PFSK-1 (cell line): ENCODE data around the gene A2M.

Source experiments
- FOXP2 ChIP-seq: optimal IDR thresholded peaks from 2 replicates; pipeline ENCODE3; 2011; ENCODE audit warnings: borderline replicate concordance, control low read depth, inconsistent platforms; ENCODE audit not compliant: insufficient read depth; ENCODE audit errors: extremely low read length, extremely low read depth
- POLR2AphosphoS5 ChIP-seq: IDR thresholded peaks from 2 replicates; pipeline ENCODE4 v1.6.1; 2012; ENCODE audit warnings: low read depth, mild to moderate bottlenecking, control low read depth, low read length, moderate library complexity
- SIN3A ChIP-seq: IDR thresholded peaks from 2 replicates; pipeline ENCODE4 v1.6.1; 2012; ENCODE audit warnings: mild to moderate bottlenecking, low read length, moderate library complexity, borderline replicate concordance; ENCODE audit not compliant: insufficient read depth
- TAF1 ChIP-seq: IDR thresholded peaks from 2 replicates; pipeline ENCODE4 v1.6.1; 2012; ENCODE audit warnings: low read length, control low read depth, borderline replicate concordance; ENCODE audit not compliant: insufficient read depth
- TF ChIP-seq, protein P1 (sequence below), 2 experiments: IDR thresholded peaks; 2 replicates each; pipeline versions ENCODE4 v1.6.1 to v1.8.0; 2011 to 2012; ENCODE audit warnings: low read depth in 2 of 2, low read length in 2 of 2, control low read depth in 1 of 2, inconsistent platforms in 1 of 2, mild to moderate bottlenecking in 1 of 2, moderate library complexity in 1 of 2; ENCODE audit not compliant: insufficient read depth in 1 of 2

The A2M gene

GRCh38 chr12:9104087-9104486, 11.6 kb downstream of the A2M start:
- TF ChIP-seq, protein P1, sequence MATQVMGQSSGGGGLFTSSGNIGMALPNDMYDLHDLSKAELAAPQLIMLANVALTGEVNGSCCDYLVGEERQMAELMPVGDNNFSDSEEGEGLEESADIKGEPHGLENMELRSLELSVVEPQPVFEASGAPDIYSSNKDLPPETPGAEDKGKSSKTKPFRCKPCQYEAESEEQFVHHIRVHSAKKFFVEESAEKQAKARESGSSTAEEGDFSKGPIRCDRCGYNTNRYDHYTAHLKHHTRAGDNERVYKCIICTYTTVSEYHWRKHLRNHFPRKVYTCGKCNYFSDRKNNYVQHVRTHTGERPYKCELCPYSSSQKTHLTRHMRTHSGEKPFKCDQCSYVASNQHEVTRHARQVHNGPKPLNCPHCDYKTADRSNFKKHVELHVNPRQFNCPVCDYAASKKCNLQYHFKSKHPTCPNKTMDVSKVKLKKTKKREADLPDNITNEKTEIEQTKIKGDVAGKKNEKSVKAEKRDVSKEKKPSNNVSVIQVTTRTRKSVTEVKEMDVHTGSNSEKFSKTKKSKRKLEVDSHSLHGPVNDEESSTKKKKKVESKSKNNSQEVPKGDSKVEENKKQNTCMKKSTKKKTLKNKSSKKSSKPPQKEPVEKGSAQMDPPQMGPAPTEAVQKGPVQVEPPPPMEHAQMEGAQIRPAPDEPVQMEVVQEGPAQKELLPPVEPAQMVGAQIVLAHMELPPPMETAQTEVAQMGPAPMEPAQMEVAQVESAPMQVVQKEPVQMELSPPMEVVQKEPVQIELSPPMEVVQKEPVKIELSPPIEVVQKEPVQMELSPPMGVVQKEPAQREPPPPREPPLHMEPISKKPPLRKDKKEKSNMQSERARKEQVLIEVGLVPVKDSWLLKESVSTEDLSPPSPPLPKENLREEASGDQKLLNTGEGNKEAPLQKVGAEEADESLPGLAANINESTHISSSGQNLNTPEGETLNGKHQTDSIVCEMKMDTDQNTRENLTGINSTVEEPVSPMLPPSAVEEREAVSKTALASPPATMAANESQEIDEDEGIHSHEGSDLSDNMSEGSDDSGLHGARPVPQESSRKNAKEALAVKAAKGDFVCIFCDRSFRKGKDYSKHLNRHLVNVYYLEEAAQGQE (IDR thresholded peaks at IDR 0.05; ENCODE audit: insufficient read depth in 1 of 2, low read depth in 2 of 2, low read length in 2 of 2), result no peak
- TF ChIP-seq SIN3A, result no peak
- no peak for TF ChIP-seq POLR2AphosphoS5
- TF ChIP-seq FOXP2, result no peak
- TF ChIP-seq TAF1, result no peak

DNA sequence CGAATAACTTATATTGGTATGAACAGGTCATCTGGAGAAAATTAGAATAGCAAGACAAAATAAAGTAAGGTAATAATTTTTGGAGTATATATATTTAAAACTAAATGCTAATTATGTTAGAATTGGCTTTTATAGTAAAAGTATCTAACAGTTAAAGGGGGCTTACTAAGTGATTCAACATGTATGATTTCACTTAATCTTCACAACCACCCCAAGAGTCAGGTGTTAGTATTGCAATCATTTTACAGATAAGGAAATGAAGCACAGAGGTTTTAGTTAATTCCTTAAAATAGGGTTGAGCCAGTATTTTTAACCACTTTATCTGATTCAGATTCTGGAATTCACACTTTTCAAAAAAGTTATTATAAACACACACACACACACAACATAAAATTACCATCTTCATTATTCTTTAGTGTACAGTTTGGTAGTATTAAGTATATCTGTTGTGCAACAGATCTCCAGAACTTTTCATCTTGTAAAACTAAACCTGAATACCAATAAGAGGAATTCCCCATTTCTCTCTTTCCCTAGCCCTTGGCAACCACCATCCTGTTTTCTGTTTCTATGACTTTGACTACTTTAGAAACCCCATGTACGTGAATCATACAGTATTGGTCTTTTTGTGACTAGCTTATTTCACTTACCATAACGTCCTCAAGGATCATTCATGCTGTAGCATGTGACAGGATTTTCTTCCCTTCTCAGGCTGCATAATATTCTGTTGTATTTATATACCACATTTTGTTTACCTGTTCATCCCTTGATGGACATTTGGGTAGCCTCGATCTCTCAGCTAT, 12.5 kb downstream of the A2M start:
- TF ChIP-seq FOXP2 (no peak), TAF1 (no peak), SIN3A (no peak), POLR2AphosphoS5 (no peak)
- TF ChIP-seq, protein P1 (IDR thresholded peaks at IDR 0.05; ENCODE audit: insufficient read depth in 1 of 2, low read depth in 2 of 2, low read length in 2 of 2), result no peak

DNA sequence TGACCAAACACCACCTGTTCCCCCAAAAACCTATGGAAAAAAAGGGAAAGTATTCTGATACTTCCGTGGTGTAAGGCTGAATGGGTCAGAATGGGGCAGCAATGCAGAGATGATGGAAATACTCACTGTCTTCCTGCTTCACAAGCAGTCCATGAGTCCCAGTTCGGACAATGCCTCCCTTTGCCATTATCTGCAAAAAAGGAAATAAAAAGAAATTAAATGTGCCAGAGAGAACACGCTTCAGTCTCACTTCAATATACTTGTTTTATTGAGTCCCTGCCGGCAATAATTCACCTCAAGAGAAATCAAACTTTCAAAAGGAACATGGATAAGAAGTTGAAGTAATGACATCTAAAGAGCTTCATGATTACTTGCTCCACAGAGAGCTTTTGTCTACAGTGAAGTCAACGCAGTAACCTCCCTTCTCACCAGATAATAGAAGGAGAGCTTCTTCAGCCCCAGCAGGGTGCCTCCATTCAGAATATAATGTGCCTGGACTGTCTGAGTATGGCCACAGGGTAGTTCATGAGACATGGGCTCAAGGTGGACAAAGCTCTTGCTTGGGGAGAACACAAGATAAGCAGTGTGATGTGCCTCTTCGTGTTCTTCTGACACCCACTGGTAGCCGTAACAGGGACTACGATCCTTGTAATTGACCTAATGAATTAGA, 14.6 kb downstream of the A2M start:
- TF ChIP-seq SIN3A (no peak), TAF1 (no peak), FOXP2 (no peak), POLR2AphosphoS5 (no peak)
- TF ChIP-seq, protein P1 (IDR thresholded peaks at IDR 0.05; ENCODE audit: insufficient read depth in 1 of 2, low read depth in 2 of 2, low read length in 2 of 2), result no peak

- no peak for TF ChIP-seq SIN3A
- TF ChIP-seq TAF1, result no peak
- TF ChIP-seq FOXP2, result no peak
- TF ChIP-seq POLR2AphosphoS5, result no peak
Measured at GRCh38 chr12:9099552-9100190, 16.0 kb downstream of the A2M start.

DNA sequence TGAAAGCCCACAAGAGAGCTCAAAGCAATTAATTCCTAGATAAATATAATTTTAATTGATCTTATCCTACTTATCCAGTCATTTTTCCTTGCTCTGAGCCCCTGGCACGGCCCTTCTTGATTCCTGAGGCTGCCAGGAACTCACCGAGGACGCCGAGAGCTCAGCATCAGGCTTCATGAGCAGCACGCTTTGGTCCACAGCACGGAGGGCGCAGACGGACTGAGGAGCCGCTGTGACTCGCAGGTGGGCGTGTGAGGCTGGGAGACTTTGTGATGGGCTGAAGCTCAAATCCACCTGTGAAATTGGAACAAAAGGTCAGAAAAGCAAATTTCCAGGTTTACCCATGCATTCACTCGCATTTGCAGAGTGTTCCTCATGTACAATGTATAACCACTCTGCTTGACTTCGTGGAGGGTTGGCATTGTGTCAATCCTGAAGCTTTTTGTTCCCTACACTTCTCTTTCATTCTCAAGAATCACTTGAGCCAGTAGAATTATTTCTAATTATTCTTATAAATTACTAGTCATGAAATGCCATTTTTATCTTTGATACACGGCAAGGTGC, 17.2 kb downstream of the A2M start:
- TF ChIP-seq SIN3A (no peak), TAF1 (no peak), FOXP2 (no peak), POLR2AphosphoS5 (no peak)
- TF ChIP-seq, protein P1 (IDR thresholded peaks at IDR 0.05; ENCODE audit: insufficient read depth in 1 of 2, low read depth in 2 of 2, low read length in 2 of 2), result no peak
